ENCODE results near the gene MCM3. TPM values are rescaled to one million over a fixed set of nuclear protein-coding genes. Genes with fewer than 3 reads are reported as not detected.
A peak's percentile ranks its signal among the peaks of the same experiment; 100 is the strongest.

The MCM3 gene
- 225 TPM for polyA plus RNA-seq (2012; ENCODE audit: insufficient read depth, insufficient read length)

DNA sequence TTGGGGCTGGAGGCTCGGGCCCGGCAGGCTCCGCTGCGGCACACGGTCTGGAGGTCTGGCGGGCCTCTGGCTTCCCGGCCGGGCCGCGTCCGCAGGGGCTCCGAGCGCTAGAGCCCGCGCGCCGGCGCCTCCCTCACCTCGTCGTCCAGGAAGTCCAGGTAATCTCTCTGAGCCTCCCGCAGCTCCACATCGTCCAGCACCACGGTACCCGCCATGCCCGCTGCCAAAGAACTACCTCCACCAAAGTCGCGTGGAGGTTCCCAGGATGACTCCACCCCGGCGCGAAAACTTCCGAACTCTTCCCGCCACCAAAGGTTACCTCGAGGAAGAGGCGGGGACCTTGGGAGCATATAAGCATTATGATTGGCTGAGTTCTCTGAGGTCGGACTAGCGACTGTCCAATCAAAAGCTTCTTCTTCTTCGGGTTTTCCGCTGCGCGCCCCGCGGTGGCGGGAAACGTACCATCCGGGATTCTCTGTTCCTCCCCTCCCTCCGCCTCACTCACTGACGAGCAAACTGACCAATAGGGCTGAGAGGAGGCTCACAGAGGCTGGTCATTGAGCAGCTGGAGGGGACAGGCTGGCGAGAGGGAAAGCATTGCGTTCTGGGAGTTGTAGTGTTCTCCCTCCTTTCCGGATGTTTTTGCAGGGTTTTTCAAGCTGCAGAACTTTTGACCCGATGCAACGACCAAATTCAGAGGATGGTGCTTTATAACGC is at the start of gene MCM3:
TSS of gene MCM3 (minus strand) at position 283 of the 717 bp plus-strand sequence. CDS start at position 215, 68 bp downstream.
- H3K4me3 ChIP-seq (ENCODE audit: low read length) = peak within 1 kb of the TSS; percentile 75
- peak; percentile 100 for DNase-seq (ENCODE audit: low read depth, low spot score)

GRCh38 chr6:52333840-52334200 is 49.3 kb upstream of the MCM3 start:
- no peak overlapping the region for H3K4me3 ChIP-seq (ENCODE audit: low read length)
- DNase-seq (ENCODE audit: low read depth, low spot score) = peak; percentile 41

DNA sequence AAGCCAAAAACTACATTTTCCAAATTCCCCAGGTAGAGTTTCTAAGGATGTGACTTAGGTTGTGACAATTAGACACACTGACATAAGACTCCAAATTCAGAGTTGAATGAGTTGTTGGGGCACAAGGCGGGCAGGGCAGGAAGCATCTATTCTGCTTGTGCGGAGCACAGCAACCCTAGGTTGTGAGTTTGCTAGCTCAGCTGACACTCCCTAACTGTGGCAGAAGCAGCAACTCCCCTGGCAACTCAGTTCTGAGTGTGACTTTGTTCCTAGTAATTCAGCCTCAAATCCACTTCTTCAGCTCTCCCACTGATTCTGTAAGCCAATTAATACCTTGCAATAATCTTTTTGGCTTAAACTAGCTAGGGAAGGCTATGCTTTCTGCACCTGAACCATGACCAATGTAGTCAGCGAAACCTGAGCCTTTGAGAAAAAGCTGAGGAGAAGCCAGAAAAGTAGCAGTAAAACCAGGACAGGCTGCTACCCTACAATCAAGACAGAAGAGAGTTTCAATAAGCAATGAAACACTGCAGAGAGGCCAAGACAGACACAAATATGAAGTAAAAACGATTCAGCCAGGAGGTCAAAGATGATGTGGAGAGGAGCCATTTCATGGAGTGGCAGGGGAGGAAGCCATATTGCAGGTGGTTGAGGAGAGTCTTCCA is 47.4 kb upstream of the MCM3 start:
- no peak for DNase-seq (ENCODE audit: low read depth, low spot score)
- no peak overlapping the region for H3K4me3 ChIP-seq (ENCODE audit: low read length)

DNA sequence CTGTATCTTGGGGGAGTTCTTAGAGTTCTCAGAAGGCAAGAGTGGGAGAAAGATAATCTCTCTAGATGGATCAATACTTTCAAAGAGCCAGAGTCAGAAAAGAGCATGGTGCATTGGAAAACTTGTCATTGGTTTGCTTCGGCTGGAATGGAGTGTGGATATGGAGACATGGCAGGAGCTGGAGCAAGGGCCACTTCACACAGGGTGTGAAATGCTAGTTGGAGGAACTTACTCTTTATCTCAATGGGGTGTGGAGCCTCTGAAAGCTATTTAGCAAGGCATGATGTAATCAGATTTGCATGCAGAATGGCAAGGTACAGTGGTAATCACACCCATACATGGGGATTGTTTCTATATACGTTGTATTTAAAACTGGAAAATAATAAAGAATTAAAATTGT is 45.9 kb upstream of the MCM3 start:
- no peak overlapping the region for H3K4me3 ChIP-seq (ENCODE audit: low read length)
- no peak for DNase-seq (ENCODE audit: low read depth, low spot score)

- no peak for DNase-seq (ENCODE audit: low read depth, low spot score)
- H3K4me3 ChIP-seq (ENCODE audit: low read length) = no peak overlapping the region
Measured at GRCh38 chr6:52328729-52329128, 44.2 kb upstream of the MCM3 start.

- DNase-seq (ENCODE audit: low read depth, low spot score) = no peak
- no peak overlapping the region for H3K4me3 ChIP-seq (ENCODE audit: low read length)
Measured at GRCh38 chr6:52328303-52328662, 43.7 kb upstream of the MCM3 start.

- no peak for DNase-seq (ENCODE audit: low read depth, low spot score)
- H3K4me3 ChIP-seq (ENCODE audit: low read length) = no peak overlapping the region
Measured at GRCh38 chr6:52326540-52327364, 42.2 kb upstream of the MCM3 start.

GRCh38 chr6:52325695-52326471 is 41.3 kb upstream of the MCM3 start:
- no peak for DNase-seq (ENCODE audit: low read depth, low spot score)
- H3K4me3 ChIP-seq (ENCODE audit: low read length) = no peak overlapping the region

- no peak overlapping the region for H3K4me3 ChIP-seq (ENCODE audit: low read length)
- no peak for DNase-seq (ENCODE audit: low read depth, low spot score)
Measured at GRCh38 chr6:52324189-52324588, 39.6 kb upstream of the MCM3 start.

GRCh38 chr6:52317841-52318581 is 33.5 kb upstream of the MCM3 start:
- DNase-seq (ENCODE audit: low read depth, low spot score) = no peak
- no peak overlapping the region for H3K4me3 ChIP-seq (ENCODE audit: low read length)

GRCh38 chr6:52317211-52317610 is 32.7 kb upstream of the MCM3 start:
- DNase-seq (ENCODE audit: low read depth, low spot score) = no peak
- no peak overlapping the region for H3K4me3 ChIP-seq (ENCODE audit: low read length)

GRCh38 chr6:52314752-52315151 is 30.2 kb upstream of the MCM3 start:
- no peak for DNase-seq (ENCODE audit: low read depth, low spot score)
- no peak overlapping the region for H3K4me3 ChIP-seq (ENCODE audit: low read length)

- DNase-seq (ENCODE audit: low read depth, low spot score) = no peak
Measured at GRCh38 chr6:52312461-52312860, 27.9 kb upstream of the MCM3 start.

DNA sequence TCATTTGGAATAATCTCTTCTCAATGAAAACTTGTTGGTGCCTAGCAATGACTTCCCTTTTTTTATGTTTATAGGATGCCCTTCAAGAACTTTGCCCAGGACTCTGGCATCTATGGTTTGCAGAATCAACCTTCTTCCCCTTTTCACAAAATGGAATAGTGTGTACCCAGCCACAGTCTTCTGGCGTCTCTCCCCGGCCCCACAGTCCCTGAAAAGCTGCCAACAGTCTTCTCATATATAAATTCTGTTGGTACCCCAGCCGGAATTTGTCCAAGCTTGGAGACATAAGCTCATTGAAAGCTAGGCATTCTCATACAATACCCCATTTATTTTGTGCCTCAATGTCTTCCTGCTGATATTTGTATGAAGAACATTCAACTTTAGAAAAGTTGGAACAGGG is 26.4 kb upstream of the MCM3 start:
- DNase-seq (ENCODE audit: low read depth, low spot score) = no peak
- no peak overlapping the region for H3K4me3 ChIP-seq (ENCODE audit: low read length)

More at GRCh38 chr6:52312461-52312860, 27.9 kb upstream of the MCM3 start:
- H3K4me3 ChIP-seq (ENCODE audit: low read length) = no peak overlapping the region

DNA sequence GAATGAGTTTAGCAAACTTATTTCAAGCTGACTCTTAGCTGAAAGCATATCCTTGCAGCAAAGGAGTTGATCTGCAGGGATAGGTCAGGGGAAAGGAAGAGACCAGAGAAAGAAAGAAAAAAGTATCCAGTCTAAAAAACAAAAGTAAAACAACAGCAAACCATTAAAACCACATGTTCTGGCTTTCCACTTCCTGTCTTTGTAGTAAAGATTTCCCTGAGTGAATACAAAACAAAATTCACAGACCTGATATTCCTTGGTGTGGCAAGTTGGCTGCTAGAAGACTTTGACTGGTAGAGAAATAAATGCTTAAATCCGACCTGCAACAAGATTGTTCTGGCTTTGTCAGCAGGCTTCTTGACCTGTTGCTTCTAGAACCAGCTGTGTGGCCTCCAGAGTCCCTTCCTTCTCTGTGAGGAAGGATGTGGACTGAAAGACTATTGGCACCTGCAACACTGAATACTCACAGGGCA is 23.4 kb upstream of the MCM3 start:
- peak overlapping the region; percentile 11 for H3K4me3 ChIP-seq (ENCODE audit: low read length)
- peak; percentile 63 for DNase-seq (ENCODE audit: low read depth, low spot score)

DNA sequence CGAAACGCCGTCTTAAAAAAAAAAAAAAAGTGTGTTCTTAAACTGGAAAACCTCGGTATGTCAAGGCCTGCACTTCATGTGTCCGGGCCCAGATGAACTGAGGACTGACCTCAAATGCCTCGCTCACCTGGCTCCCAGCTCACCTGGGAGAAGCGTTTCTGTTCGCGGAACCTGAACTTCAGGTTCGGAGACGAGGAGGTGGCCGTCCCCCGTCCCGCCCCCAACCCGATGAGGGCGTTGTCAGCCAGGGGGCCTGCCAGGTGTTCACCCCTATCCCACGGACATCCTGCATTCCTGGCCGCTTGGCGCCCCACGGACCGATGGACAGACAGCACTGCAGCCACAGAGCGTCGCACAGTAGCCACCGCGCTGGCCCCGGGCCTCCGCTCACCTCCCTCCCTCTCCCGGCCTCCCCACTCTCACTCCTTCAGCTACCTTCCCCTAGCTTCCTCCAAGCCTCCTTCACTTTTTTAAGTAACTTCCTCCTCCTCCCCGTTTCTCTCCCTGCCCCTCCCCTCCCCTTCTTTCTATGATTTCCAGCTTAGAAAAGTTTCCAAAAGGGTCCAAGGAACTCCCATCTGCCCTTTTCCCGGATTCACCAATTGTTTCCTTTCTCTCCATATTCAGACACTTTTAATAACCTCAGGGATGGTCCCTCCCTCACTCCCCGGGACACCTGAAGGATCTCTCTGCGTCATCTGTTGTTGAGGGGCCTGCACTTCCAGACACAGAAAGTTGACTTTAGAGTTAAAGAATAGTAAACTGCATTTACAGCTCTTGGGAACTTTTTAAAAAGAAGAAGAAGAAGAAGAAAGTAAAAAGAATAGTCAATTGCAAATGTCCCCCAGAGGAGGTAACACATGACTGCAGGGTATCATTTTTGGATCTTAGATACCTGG is 22.7 kb upstream of the MCM3 start:
- no peak for DNase-seq (ENCODE audit: low read depth, low spot score)
- 0 out of 2 replicates have a peak overlapping the region, but pooled peaks have one; percentile 6 for H3K4me3 ChIP-seq (ENCODE audit: low read length)

DNA sequence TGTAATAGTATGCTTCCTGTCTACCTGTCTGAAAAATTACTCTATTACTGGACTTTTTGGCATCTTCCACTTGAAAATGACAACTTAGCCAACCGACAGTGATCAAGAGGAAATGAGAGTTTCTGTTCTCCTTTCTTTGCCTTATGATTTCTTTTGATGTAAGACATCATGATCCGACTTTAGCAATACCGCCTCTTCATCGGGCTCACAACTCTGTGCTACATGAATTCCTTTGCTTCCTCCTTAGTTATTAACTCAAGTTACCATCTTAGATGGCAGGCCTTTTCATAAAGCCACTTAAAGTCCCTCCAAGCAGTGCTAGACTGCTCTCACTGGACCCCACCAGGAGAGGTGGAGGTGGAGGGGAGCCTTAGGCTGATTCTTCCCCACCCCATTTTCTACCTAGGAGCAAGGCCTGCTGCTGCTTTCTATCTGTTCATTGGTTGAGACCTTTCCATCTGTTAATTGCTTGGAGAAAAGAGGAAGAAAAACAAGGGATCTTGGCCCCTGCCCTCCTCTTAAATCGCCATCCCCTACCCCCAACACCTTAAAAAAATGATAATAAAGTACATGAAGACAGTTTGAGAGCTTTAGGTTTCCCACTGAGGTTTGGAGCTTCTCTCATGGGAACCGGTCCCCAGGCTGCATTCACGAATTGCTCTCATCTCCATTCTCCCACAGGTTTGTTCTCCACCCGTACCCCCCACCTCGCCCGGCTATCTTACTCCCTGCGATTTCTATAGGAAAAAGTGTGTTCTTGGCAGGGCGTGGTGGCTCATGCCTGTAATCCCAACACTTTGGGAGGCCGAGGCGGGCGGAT is 21.6 kb upstream of the MCM3 start:
- no peak overlapping the region for H3K4me3 ChIP-seq (ENCODE audit: low read length)
- no peak for DNase-seq (ENCODE audit: low read depth, low spot score)

All from Jurkat, Clone E6-1 (cell line).